NB4 (cell line): Measurements from ENCODE around the gene BAZ1A.

ENCODE experiments used
- DNase-seq: peaks from one replicate; pipeline ENCODE4 v3.0.0; 2010; ENCODE audit warnings: low read depth
- H3K4me3 ChIP-seq: one replicate; pipeline ENCODE4 v1.5.1; 2011; ENCODE audit warnings: mild to moderate bottlenecking, low read depth, low read length, moderate library complexity
- CTCF ChIP-seq: IDR thresholded peaks from one replicate; pipeline ENCODE4 v1.5.1; 2012; ENCODE audit warnings: low read depth, low read length
- MAX ChIP-seq: IDR thresholded peaks from 2 replicates; pipeline ENCODE4 v1.6.1; 2011; ENCODE audit warnings: low read depth, low read length
- MYC ChIP-seq: IDR thresholded peaks from 2 replicates; pipeline ENCODE4 v1.6.1; 2011; ENCODE audit warnings: low read depth, low read length
- POLR2A ChIP-seq: IDR thresholded peaks from 2 replicates; pipeline ENCODE4 v1.6.1; 2011; ENCODE audit warnings: mild to moderate bottlenecking; ENCODE audit not compliant: insufficient read length; ENCODE audit errors: extremely low read depth

Gene BAZ1A

DNA sequence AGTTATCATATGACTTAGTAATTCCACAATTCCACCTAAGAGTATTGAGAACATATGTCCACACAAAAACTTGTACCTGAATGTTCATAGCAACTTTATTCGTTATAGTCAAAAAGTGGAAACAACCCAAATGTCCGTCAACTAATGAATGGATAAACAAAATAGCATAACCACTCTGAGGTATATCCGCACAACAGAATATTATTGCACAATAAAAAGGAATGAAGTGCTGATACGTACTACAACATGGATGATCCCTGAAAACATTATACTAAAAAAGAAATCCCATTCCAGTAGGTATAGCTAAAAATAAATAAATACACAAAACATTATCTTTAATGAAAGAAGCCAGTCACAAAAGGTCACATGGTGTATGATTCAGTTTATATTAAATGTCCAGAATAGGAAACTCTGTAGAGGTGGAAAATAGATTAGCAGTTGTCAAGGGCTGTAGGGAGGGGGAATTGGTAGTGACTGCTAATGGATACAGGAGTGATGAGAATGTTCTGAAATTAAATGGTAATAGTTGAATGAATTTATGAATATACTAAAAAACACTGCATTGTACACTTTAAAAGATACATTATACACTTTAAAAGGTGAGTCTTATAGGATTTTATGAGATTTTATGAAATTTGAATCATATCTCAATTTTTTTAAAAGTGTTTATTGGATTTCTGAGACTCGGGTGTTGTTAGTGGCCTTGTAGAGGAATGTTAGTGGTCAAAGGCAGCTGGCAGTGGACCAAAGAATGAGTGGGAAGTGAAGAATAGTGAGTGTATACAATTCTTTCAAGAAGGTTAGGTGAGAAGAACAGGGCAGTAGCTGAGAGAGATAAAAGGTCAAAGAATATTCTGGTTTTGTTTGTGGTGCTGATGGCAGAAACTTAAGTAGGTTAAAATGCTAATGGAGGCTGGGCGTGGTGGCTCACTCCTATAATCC is 36.3 kb upstream of the BAZ1A start:
- DNase-seq, result no peak
- TF ChIP-seq CTCF (no peak), MYC (no peak), MAX (no peak), POLR2A (no peak)
- H3K4me3 ChIP-seq, result no peak overlapping the region

DNA sequence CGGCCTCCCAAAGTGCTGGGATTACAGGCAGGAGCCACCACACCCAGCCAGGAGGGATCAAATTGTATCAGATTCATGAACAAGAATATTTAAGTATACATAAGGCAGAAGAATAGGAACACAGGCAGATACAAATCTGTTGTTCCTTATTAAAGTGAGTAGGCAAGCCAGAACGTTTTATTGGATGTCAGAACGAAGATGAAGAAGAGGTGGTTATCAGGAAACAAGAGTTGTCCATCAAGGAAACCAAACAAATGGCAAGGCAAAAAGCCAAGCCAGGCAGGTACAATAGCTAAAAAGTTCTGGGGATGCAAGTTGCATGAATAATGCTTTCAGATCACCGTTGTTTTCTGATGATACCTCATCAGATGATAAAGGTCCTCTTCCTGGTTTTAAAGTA is 31.1 kb upstream of the BAZ1A start:
- no peak for TF ChIP-seq POLR2A
- TF ChIP-seq MAX, result no peak
- no peak for TF ChIP-seq CTCF
- no peak for TF ChIP-seq MYC
- H3K4me3 ChIP-seq, result no peak overlapping the region
- no peak for DNase-seq

- no peak overlapping the region for H3K4me3 ChIP-seq
- TF ChIP-seq MAX (no peak), POLR2A (no peak), CTCF (no peak), MYC (no peak)
- no peak for DNase-seq
These were observed 20.1 kb upstream of the BAZ1A start for GRCh38 chr14:34895277-34895676.

GRCh38 chr14:34890937-34891336 is 15.8 kb upstream of the BAZ1A start:
- TF ChIP-seq POLR2A (no peak), MAX (no peak), CTCF (no peak), MYC (no peak)
- H3K4me3 ChIP-seq, result no peak overlapping the region
- DNase-seq, result no peak

DNA sequence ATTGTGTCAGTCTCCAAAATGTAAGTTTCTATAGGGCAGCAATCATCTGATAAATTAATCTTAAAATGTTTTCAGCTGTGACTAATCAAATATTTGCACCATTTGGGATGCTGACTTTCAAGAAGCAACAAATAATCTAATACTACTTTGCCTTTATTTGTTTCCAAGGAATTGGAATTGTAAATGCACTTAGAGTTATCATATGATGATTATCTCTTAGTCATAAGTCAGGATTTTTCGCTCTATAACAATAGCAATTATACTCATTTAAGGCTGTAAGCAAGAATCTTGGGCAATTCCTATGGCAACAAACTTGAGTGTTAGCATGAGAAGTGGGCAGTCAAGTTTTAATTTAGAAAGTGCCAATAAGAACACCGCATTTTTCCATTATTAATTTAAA is 13.0 kb upstream of the BAZ1A start:
- no peak for DNase-seq
- no peak for TF ChIP-seq MYC
- H3K4me3 ChIP-seq, result no peak overlapping the region

GRCh38 chr14:34883954-34884353 is 8.8 kb upstream of the BAZ1A start:
- no peak for DNase-seq
- no peak for TF ChIP-seq MYC
- no peak for TF ChIP-seq MAX
- no peak for TF ChIP-seq POLR2A
- no peak for TF ChIP-seq CTCF

More at GRCh38 chr14:34883954-34884353, 8.8 kb upstream of the BAZ1A start:
- H3K4me3 ChIP-seq, result no peak overlapping the region
